22Rv1 (cell line): ENCODE results near the gene B2M.
A peak's percentile ranks its signal among the peaks of the same experiment; 100 is the strongest.
"Not testable (repeated sequence)": the region's sequence is repeated elsewhere in the genome, so short reads cannot be mapped to it uniquely, and the experiment has no call there.

Experiments used
- H3K27ac ChIP-seq: fragments of 450-650 bp; 2 replicates; pipeline ENCODE4 v1.5.1; 2017
- ZFX ChIP-seq: fragments of 450-650 bp; IDR thresholded peaks from 2 replicates; pipeline ENCODE4 v1.6.1; 2017; ENCODE audit warnings: antibody characterized with exemption, borderline replicate concordance
- TF ChIP-seq, protein P1 (sequence below): fragments of 450-650 bp; IDR thresholded peaks from 2 replicates; pipeline ENCODE4 v1.5.1; 2017; ENCODE audit warnings: mild to moderate bottlenecking

Gene B2M

GRCh38 chr15:44668921-44669320, 42.4 kb upstream of the B2M start:
- H3K27ac ChIP-seq = no peak overlapping the region
- no peak for TF ChIP-seq ZFX
- TF ChIP-seq, protein P1, sequence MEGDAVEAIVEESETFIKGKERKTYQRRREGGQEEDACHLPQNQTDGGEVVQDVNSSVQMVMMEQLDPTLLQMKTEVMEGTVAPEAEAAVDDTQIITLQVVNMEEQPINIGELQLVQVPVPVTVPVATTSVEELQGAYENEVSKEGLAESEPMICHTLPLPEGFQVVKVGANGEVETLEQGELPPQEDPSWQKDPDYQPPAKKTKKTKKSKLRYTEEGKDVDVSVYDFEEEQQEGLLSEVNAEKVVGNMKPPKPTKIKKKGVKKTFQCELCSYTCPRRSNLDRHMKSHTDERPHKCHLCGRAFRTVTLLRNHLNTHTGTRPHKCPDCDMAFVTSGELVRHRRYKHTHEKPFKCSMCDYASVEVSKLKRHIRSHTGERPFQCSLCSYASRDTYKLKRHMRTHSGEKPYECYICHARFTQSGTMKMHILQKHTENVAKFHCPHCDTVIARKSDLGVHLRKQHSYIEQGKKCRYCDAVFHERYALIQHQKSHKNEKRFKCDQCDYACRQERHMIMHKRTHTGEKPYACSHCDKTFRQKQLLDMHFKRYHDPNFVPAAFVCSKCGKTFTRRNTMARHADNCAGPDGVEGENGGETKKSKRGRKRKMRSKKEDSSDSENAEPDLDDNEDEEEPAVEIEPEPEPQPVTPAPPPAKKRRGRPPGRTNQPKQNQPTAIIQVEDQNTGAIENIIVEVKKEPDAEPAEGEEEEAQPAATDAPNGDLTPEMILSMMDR = no peak

DNA sequence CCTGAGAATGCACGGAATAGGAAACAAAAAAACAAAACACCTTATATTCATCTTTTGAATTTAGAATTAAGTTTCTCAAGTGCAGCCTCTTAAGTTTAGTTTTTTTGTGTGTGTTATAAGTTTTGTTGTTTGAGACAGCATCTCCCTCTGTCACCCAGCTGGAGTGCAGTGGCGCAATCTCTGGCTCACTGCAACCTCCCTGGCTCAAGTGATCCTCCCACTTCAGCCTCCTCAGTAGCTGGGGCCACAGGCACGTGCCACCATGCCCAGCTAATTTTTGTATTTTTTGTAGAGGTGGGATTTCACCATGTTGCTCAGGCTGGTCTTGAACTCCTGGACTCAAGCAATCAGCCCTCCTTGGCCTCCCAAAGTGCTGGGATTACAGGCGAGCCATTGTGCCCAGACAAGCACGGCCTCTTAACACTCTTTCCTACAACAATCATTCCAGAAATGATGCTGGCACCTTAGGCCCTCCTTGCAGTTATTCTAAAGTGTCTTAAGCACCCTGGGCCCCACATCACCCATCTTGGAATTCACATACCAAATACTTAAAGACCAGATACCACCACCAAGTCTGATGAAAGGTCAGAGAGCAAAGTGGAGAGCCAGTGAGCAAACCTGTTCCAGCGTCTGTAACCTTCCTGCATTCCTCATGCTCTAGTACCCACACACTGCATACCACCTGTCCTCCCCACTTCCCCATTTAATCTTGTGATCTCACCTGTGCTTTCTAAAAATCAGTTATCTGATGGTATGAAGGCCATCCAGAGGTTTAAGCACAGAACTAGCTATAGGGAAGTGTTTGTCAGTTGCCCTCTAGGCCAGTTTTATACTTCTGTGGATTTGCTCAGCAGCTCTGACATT, 41.0 kb upstream of the B2M start:
- H3K27ac ChIP-seq = no peak overlapping the region
- TF ChIP-seq, protein P1 = no peak
- no peak for TF ChIP-seq ZFX

DNA sequence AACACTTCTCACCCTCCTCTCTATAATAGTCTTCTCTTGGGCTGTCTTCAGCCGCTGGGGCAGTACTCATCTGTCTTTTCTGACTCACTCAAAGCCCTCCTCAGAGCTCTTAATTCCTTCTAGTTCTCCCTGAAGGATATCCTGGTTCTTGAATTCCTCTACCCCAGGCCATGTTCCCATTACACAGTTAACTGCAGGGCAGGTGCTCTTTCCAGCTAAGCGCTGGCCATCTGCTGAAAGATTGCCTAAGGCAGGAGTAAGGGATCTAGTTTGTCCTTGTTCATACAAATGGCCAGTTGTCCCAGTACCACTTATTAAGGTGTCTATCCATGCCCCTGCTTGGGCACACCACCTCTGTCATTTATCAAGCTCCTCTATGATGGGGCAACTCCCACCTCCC, 37.7 kb upstream of the B2M start:
- TF ChIP-seq, protein P1 = no peak
- TF ChIP-seq ZFX = no peak
- H3K27ac ChIP-seq = no peak overlapping the region

DNA sequence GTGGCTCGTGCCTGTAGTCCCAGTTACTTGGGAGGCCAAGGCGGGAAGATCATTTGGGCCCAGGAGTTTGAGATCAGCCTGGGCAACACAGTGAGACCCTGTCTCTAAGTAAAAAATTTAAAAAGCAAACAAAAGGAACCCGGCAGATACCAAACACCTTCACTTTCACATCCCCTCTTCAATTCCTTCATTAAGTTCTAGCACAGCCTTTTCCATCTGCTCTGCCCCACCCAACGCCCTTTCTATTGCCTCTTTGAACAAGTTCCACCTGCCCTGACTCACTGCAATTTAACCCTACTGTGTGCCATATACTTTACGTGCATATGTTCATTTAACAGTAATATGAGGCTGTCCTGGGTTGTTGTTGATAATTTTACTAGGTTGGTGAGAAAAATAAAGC, 35.4 kb upstream of the B2M start:
- H3K27ac ChIP-seq = no peak overlapping the region
- TF ChIP-seq, protein P1 = no peak
- TF ChIP-seq ZFX = no peak

DNA sequence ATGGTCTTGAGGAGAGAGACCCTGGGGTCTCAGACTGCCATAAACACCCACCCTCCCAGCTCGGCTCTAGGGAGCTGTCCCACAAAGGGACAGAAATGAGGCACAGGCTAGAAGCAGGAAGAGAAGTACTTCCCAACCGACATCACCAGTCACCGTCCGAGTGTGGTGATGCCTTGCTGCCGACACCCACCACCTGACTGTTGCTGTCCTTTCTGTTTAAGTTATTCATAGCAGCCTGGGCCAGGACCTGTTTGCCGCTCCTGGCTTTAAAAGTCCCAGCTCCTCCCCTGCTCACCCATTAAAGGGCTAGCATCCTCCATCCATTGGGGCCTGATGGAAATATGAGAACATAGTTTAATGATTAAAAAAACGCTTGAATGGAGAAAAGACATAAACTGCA, 34.6 kb upstream of the B2M start:
- no peak overlapping the region for H3K27ac ChIP-seq

DNA sequence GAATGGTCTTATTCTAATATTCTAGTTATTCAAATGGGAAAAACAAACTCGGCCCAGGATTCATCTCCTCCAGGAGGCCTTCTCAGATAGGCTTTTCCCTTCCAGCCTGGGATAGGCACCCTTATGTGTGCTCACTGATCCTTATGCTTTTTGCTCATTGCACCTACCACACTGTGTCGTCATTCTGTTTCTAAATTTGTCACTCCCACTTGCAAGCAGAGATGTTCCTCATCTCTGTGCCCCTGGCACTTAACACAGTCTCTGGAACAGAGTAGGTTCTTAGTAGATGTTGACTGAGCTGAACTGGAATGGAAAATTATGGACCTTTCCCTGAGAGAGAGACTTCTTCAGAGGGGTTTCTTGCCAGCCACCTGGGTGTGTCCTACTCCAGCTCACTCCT, 29.1 kb upstream of the B2M start:
- H3K27ac ChIP-seq = no peak overlapping the region

More for the DNA sequence above, 34.6 kb upstream of the B2M start:
- no peak for TF ChIP-seq ZFX
- TF ChIP-seq, protein P1 = no peak

GRCh38 chr15:44682809-44683682, 28.3 kb upstream of the B2M start:
- H3K27ac ChIP-seq = peak overlapping the region; percentile 55

More for the DNA sequence above, 29.1 kb upstream of the B2M start:
- TF ChIP-seq, protein P1 = no peak
- TF ChIP-seq ZFX = no peak

GRCh38 chr15:44689318-44689717, 22.0 kb upstream of the B2M start:
- not testable (repeated sequence) for H3K27ac ChIP-seq

GRCh38 chr15:44690245-44690644, 21.1 kb upstream of the B2M start:
- not testable (repeated sequence) for H3K27ac ChIP-seq
